Neural crest cell (in vitro differentiated cells): ENCODE results near the gene ZNF491. TPM values are rescaled to one million over a fixed set of nuclear protein-coding genes. Genes with fewer than 3 reads are reported as not detected.

Experiments used
- DNase-seq: peaks from one replicate; pipeline ENCODE4 v3.0.0; 2021; ENCODE audit warnings: low read depth, mixed read lengths, low spot score
- H3K27ac Mint-ChIP-seq: one replicate; pipeline ENCODE4 v1.8.0; 2021; ENCODE audit warnings: mild to moderate bottlenecking, mixed read lengths; ENCODE audit not compliant: unreplicated experiment
- H3K27me3 Mint-ChIP-seq: 2 replicates; pipeline ENCODE4 v1.8.0; 2021; ENCODE audit warnings: low read depth, mild to moderate bottlenecking, mixed read lengths
- H3K36me3 Mint-ChIP-seq: 2 replicates; pipeline ENCODE4 v1.8.0; 2021; ENCODE audit warnings: low read depth, mild to moderate bottlenecking, mixed read lengths
- H3K4me1 Mint-ChIP-seq: 2 replicates; pipeline ENCODE4 v1.8.0; 2021; ENCODE audit warnings: mixed read lengths
- H3K4me3 Mint-ChIP-seq: one replicate; pipeline ENCODE4 v1.8.0; 2021; ENCODE audit warnings: mild to moderate bottlenecking, mixed read lengths
- H3K9me3 Mint-ChIP-seq: 2 replicates; pipeline ENCODE4 v1.8.0; 2021; ENCODE audit warnings: mixed read lengths
- CTCF ChIP-seq: fragments of 200-600 bp; sonication (generic); conservative IDR thresholded peaks from 2 replicates; pipeline ENCODE4 v1.5.0; 2021; ENCODE audit warnings: antibody characterized with exemption, mild to moderate bottlenecking
- long read RNA-seq: library from polyadenylated mRNA; unstranded; transcript quantifications from one replicate; pipeline ENCODE4 v2.0.0, GENCODE V29; 2020
- total RNA-seq: library from RNA; stranded (reverse); gene quantifications from 2 replicates; pipeline ENCODE4 v1.2.1, GENCODE V29; 2021

ZNF491 gene
- 8.8 and 9.8 TPM in 2 replicates for total RNA-seq
- long read RNA-seq, partial matches to known transcripts: 1 of 4 reads
- long read RNA-seq, other reads (novel, unspliced or antisense): 0 of 4 reads

GRCh38 chr19:11798391-11799330, at the start of gene ZNF491:
ZNF491 (plus strand) TSS chr19:11798523; CDS start chr19:11805954, 7,431 bp downstream.
- Mint-ChIP-seq H3K27ac (peak within 1 kb of the TSS; percentile 99), H3K27me3 (peaks cover 20% of the 10 kb centered on the region), H3K36me3 (peaks cover 20% of the 10 kb centered on the region), H3K4me3 (peak within 1 kb of the TSS; percentile 95), H3K4me1 (peaks cover 18% of the 10 kb centered on the region), H3K9me3 (peaks cover 7% of the 10 kb centered on the region)
- peak; percentile 88 for DNase-seq
- peak; percentile 61 for TF ChIP-seq CTCF

GRCh38 chr19:11749751-11750150, 48.6 kb upstream of the ZNF491 start:
- Mint-ChIP-seq H3K4me3 (no peak overlapping the region), H3K36me3 (peaks cover 26% of the 10 kb centered on the region), H3K9me3 (peaks cover 34% of the 10 kb centered on the region), H3K27ac (no peak overlapping the region), H3K4me1 (no peaks in the 10 kb centered on the region), H3K27me3 (peaks cover 9% of the 10 kb centered on the region)
- no peak for TF ChIP-seq CTCF
- DNase-seq: no peak

GRCh38 chr19:11752244-11752736, 46.0 kb upstream of the ZNF491 start:
- H3K36me3 Mint-ChIP-seq: peaks cover 29% of the 10 kb centered on the region
- peaks cover 43% of the 10 kb centered on the region for H3K9me3 Mint-ChIP-seq
- peaks cover 3% of the 10 kb centered on the region for H3K27me3 Mint-ChIP-seq
- no peaks in the 10 kb centered on the region for H3K4me1 Mint-ChIP-seq
- no peak overlapping the region for H3K4me3 Mint-ChIP-seq
- TF ChIP-seq CTCF: no peak
- no peak for DNase-seq
- no peak overlapping the region for H3K27ac Mint-ChIP-seq

- Mint-ChIP-seq H3K36me3 (peaks cover 21% of the 10 kb centered on the region), H3K9me3 (peaks cover 35% of the 10 kb centered on the region), H3K27me3 (no peaks in the 10 kb centered on the region), H3K4me3 (no peak overlapping the region), H3K4me1 (no peaks in the 10 kb centered on the region), H3K27ac (no peak overlapping the region)
- no peak for DNase-seq
- TF ChIP-seq CTCF: no peak
Observed at GRCh38 chr19:11754663-11755062, 43.7 kb upstream of the ZNF491 start.

GRCh38 chr19:11756965-11757364, 41.4 kb upstream of the ZNF491 start:
- Mint-ChIP-seq H3K4me1 (no peaks in the 10 kb centered on the region), H3K9me3 (peaks cover 28% of the 10 kb centered on the region), H3K27ac (no peak overlapping the region), H3K4me3 (no peak overlapping the region), H3K36me3 (peaks cover 20% of the 10 kb centered on the region), H3K27me3 (peaks cover 3% of the 10 kb centered on the region)
- TF ChIP-seq CTCF: no peak
- DNase-seq: no peak
